Measurements from ENCODE around the gene MYLK. TPM values are rescaled to one million over a fixed set of nuclear protein-coding genes. Genes with fewer than 3 reads are reported as not detected.

MYLK gene
- total RNA-seq, 2 donors from 2014 or later = 4.7 to 6.6 TPM

GRCh38 chr3:123907720-123908119 lies 23.6 kb upstream of the MYLK start:
- Histone ChIP-seq H3K4me3 (ENCODE audit: low read length) (no peak overlapping the region), H3K4me1 (ENCODE audit: control insufficient read depth, insufficient read depth, low read length) (no peaks in the 10 kb centered on the region), H3K9ac (ENCODE audit: extremely low read depth, low read length, poor library complexity, severe bottlenecking) (no peak overlapping the region), H3K36me3 (ENCODE audit: control insufficient read depth, insufficient read depth, low read length) (no peaks in the 10 kb centered on the region), H3K27ac (ENCODE audit: low read depth, low read length) (no peak overlapping the region), H3K27me3 (ENCODE audit: control insufficient read depth, insufficient read depth, low read length, poor library complexity, severe bottlenecking) (no peaks in the 10 kb centered on the region), H3K9me3 (ENCODE audit: control insufficient read depth, low read length) (no peaks in the 10 kb centered on the region)
- TF ChIP-seq CTCF (conservative IDR thresholded peaks at IDR 0.05) = peak; percentile 67
- Mint-ChIP-seq H3K4me3 (no peak overlapping the region), H3K27me3 (ENCODE audit: insufficient read depth) (no peaks in the 10 kb centered on the region), H3K9me3 (no peaks in the 10 kb centered on the region), H3K27ac (no peak overlapping the region), H3K36me3 (ENCODE audit: low read depth) (no peaks in the 10 kb centered on the region), H3K4me1 (no peaks in the 10 kb centered on the region)
- DNase-seq = no peak
- 67 to 87% methylated on average over 1 to 2 of the region's 2 CpGs for WGBS, 2 experiments (ENCODE audit: insufficient coverage in 1 of 2, insufficient read length in 1 of 2)

- Histone ChIP-seq H3K9ac (ENCODE audit: extremely low read depth, low read length, poor library complexity, severe bottlenecking) (no peak overlapping the region), H3K4me3 (ENCODE audit: low read length) (no peak overlapping the region), H3K27me3 (ENCODE audit: control insufficient read depth, insufficient read depth, low read length, poor library complexity, severe bottlenecking) (no peaks in the 10 kb centered on the region), H3K36me3 (ENCODE audit: control insufficient read depth, insufficient read depth, low read length) (no peaks in the 10 kb centered on the region), H3K27ac (ENCODE audit: low read depth, low read length) (no peak overlapping the region), H3K4me1 (ENCODE audit: control insufficient read depth, insufficient read depth, low read length) (no peaks in the 10 kb centered on the region), H3K9me3 (ENCODE audit: control insufficient read depth, low read length) (no peaks in the 10 kb centered on the region)
- Mint-ChIP-seq H3K36me3 (ENCODE audit: low read depth) (no peaks in the 10 kb centered on the region), H3K4me3 (no peak overlapping the region), H3K27ac (no peak overlapping the region), H3K27me3 (ENCODE audit: insufficient read depth) (peaks cover 2% of the 10 kb centered on the region), H3K9me3 (no peaks in the 10 kb centered on the region), H3K4me1 (peaks cover 7% of the 10 kb centered on the region)
- TF ChIP-seq CTCF (conservative IDR thresholded peaks at IDR 0.05) = no peak
- WGBS, 2 experiments (ENCODE audit: insufficient coverage in 1 of 2, insufficient read length in 1 of 2) = 89 to 92% methylated on average over 5 of the region's 5 CpGs
- DNase-seq = no peak
Observed at GRCh38 chr3:123899300-123899865, 15.3 kb upstream of the MYLK start.

GRCh38 chr3:123893012-123893411 lies 8.9 kb upstream of the MYLK start:
- Mint-ChIP-seq H3K27me3 (ENCODE audit: insufficient read depth) (peaks cover 2% of the 10 kb centered on the region), H3K4me1 (no peaks in the 10 kb centered on the region), H3K27ac (no peak overlapping the region), H3K36me3 (ENCODE audit: low read depth) (peaks cover 9% of the 10 kb centered on the region), H3K4me3 (no peak overlapping the region), H3K9me3 (peaks cover 47% of the 10 kb centered on the region)
- DNase-seq = no peak
- Histone ChIP-seq H3K9me3 (ENCODE audit: control insufficient read depth, low read length) (peaks cover 26% of the 10 kb centered on the region), H3K4me3 (ENCODE audit: low read length) (no peak overlapping the region), H3K27ac (ENCODE audit: low read depth, low read length) (no peak overlapping the region), H3K27me3 (ENCODE audit: control insufficient read depth, insufficient read depth, low read length, poor library complexity, severe bottlenecking) (no peaks in the 10 kb centered on the region), H3K9ac (ENCODE audit: extremely low read depth, low read length, poor library complexity, severe bottlenecking) (no peak overlapping the region), H3K36me3 (ENCODE audit: control insufficient read depth, insufficient read depth, low read length) (no peaks in the 10 kb centered on the region), H3K4me1 (ENCODE audit: control insufficient read depth, insufficient read depth, low read length) (no peaks in the 10 kb centered on the region)
- no peak for TF ChIP-seq CTCF (conservative IDR thresholded peaks at IDR 0.05)
- WGBS, 2 experiments (ENCODE audit: insufficient coverage in 1 of 2, insufficient read length in 1 of 2) = 88 to 100% methylated on average over 1 of the region's 1 CpG

Measured in endodermal cell (in vitro differentiated cells).